GM10266 (cell line): Measurements from ENCODE around the gene KLHL18.

ENCODE experiments used
- DNase-seq: peaks from one replicate; pipeline ENCODE4 v3.0.0; 2012; ENCODE audit errors: extremely low spot score
- TF ChIP-seq, protein P1 (sequence below): IDR thresholded peaks from 2 replicates; pipeline ENCODE4 v1.5.1; 2012; ENCODE audit warnings: mild to moderate bottlenecking, low read depth; ENCODE audit not compliant: control insufficient read depth, insufficient read depth; ENCODE audit errors: missing control alignments

The KLHL18 gene

DNA sequence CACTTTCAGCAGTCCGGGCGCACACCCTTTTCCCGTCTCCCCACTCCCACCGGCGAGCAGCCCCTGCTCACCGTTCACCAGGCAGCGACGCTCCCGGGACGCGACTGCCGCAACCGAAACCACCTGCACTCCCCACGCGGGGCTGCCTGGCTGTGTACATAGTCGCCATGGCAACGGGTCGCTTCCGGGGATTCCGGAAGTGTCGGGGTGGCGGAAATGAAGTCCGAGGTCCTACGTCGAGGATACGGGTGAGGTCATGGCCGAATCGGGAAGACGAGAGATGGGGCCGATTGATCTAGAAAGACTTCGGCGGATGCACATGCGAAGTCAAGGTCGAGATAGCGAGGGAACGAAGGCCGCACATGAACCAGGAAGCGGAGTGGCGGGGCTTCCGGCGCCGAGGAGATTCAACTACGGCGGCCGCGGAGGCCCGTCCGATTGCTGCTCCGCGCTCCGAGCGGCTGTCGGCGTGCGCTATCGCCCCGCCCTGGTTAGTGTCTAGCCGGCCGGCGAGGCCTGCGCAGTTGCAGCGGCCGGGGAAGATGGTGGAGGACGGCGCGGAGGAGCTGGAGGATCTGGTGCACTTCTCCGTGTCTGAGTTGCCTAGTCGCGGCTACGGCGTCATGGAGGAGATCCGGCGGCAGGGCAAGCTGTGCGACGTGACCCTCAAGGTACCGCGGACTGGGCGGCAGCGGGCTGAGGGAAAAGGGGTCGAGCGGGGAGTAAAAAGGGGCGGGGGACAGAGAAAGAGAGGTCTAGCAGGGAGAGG, at the start of gene KLHL18, which contains the start of gene KIF9:
Gene KLHL18 (plus strand): TSS at position 521 of the 769 bp plus-strand sequence. CDS start 22 bp downstream, at position 543.
Gene KIF9 (minus strand): TSS at position 376 of the 769 bp plus-strand sequence. CDS start 5,425 bp downstream, outside the sequence.
- DNase-seq: peak; percentile 90
- TF ChIP-seq, protein P1, sequence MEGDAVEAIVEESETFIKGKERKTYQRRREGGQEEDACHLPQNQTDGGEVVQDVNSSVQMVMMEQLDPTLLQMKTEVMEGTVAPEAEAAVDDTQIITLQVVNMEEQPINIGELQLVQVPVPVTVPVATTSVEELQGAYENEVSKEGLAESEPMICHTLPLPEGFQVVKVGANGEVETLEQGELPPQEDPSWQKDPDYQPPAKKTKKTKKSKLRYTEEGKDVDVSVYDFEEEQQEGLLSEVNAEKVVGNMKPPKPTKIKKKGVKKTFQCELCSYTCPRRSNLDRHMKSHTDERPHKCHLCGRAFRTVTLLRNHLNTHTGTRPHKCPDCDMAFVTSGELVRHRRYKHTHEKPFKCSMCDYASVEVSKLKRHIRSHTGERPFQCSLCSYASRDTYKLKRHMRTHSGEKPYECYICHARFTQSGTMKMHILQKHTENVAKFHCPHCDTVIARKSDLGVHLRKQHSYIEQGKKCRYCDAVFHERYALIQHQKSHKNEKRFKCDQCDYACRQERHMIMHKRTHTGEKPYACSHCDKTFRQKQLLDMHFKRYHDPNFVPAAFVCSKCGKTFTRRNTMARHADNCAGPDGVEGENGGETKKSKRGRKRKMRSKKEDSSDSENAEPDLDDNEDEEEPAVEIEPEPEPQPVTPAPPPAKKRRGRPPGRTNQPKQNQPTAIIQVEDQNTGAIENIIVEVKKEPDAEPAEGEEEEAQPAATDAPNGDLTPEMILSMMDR: peak; percentile 13

DNA sequence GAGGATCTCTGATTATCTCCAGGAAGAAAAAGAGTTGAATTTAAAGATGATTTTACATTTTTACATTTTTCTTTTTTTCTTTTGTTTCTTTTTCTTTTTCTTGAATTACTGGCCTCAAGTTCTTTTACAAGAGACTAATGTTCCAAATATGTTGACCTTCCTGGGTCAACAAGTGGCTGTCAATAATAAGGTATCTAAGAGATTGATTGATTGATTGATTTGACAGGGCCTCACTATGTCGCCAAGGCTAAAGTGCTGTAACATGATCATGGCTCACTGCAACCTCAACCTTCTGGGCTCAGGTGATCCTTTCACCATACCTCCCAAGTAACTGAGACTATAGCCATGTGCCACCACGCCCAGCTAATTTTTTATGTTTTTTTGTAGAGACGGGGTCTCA, 44.7 kb upstream of the KLHL18 start:
- TF ChIP-seq, protein P1: no peak
- DNase-seq: no peak

DNA sequence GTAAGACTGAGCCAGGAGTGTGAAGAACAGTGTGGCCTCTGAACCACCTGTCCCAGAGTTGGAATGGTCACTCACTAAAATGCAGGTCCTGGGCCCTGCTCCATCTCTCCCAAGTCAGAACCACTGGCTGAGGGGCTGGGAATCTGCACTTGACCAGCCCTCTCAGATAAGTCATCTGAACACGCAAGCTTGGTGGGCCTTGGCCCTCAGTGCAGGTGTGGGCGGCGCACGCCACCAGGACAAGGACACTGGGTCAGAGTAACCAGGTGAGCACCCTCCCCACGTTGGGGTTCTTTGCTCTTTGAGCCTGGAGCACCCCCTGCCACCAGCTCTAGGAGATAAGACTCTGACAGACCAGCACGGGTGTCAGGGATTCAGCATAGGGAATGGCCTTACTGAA, 42.8 kb upstream of the KLHL18 start:
- TF ChIP-seq, protein P1: no peak
- DNase-seq: no peak

DNA sequence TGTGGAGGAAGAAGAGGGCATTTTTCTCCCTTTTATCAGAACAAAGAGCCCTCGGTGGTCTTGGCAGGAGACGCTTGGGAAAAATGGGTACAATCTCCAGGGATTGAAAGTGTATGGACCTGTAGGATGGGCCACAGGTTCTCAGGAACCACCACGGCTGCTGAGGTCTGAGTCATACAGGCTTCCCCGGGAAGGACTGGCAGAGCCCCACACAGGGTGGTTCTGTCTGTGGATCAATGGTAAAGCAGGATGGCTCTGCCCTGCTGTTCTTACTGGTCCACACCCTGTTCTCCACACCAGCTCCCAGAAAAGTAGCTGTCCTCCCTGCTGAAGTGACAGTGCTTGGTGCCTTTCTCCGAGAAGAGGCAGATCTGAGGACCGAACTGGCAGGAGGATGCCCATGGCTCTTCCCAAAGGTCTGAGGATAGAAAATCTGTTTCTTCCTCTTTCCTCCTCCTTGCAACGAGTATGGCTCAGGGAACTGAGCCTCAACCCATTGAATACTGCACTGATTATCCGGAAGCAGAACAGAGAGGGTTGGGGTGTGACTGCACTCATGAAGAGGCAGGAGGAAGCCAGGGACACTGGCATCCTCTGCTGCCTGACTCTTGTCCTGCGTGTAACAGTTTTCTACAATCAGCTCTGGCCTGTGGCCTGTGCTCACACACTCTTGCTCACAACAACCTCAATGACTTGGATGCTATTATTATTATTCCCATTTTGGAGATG, 39.2 kb upstream of the KLHL18 start:
- TF ChIP-seq, protein P1: peak; percentile 27
- no peak for DNase-seq

DNA sequence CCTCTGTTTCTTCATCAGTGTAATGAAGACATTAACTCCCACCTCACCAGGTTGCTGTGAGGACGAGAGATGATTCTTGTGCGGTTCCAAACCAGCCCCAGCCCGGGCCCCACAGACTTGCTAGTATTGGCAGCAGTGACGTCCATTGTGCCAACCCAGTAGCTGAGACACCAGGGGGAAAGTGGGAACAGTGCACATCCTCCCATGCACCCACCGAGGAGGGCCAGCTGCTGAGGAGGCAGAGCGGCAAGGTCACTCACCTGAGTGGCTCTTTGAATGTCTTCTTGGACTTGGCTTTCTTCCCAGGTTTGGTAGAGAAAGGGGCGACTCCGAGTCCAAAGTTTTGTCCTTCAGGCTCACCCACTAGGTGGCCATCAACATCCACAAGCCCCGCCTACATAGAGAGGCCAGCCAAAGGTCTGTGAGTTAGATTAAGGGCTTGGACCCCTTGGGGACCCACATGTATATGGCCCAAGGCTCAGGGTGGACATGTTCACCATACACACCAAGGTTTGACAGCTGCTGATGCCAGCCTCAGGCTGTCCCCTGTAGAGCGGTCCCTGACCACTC, 38.1 kb upstream of the KLHL18 start:
- DNase-seq: no peak
- TF ChIP-seq, protein P1: no peak

DNA sequence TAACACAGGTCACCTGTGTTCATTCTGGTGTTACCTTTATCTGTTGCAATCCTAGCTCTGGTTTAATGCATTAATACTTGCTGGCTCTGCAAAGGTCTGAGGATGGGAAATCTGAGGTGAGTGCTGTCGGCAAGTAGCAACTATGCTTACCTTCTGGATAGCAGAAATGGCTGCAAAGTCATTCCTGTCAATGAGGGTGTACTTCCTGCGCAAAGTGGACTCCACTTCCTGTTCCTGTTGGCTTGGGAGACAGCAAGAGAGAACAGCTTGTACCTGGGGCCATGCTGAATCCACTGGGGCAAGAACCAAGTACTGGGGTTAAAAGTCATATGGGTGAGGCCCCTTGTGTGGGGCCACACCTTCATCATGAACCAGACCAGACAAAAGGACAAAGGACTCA, 37.5 kb upstream of the KLHL18 start:
- TF ChIP-seq, protein P1: no peak
- no peak for DNase-seq
